Mammary microvascular endothelial cell (primary cell): ENCODE results near the gene PDE4D. TPM values are rescaled to one million over a fixed set of nuclear protein-coding genes. Genes with fewer than 3 reads are reported as not detected.

ENCODE experiments used
- total RNA-seq: library from RNA; depleted of rRNA; stranded (reverse); fragments of >200 nt; gene quantifications from 2 replicates; pipeline ENCODE4 v1.2.3, GENCODE V29; 2015

The PDE4D gene
- total RNA-seq, result 12.3 and 17.8 TPM in 2 replicates

GRCh38 chr5:59893429-59894227, at the start of gene PDE4D:
PDE4D (minus strand) TSS chr5:59893726.

